Vein endothelial cell (primary cell): ENCODE measurements around the gene OLFM1. TPM values are rescaled to one million over a fixed set of nuclear protein-coding genes. Genes with fewer than 3 reads are reported as not detected.

Experiments used
- total RNA-seq: library from RNA; depleted of rRNA; stranded (reverse); fragments of >200 nt; gene quantifications from 2 replicates; pipeline ENCODE4 v1.2.3, GENCODE V29; 2012

Gene OLFM1
- 0.98 and 1.1 TPM in 2 replicates for total RNA-seq

GRCh38 chr9:135087489-135087792 lies at the start of gene OLFM1:
Gene OLFM1 (plus strand): TSS chr9:135087668. CDS start chr9:135087990, 322 bp downstream.

Other genes starting within 250 kb of the OLFM1 start
- gene FCN2, start 206.9 kb upstream of the OLFM1 start, total RNA-seq: not detected in 2 replicates
- gene FCN1, start 169.8 kb upstream of the OLFM1 start, total RNA-seq: not detected in 2 replicates